ENCODE results near the gene EPHA3. TPM values are rescaled to one million over a fixed set of nuclear protein-coding genes. Genes with fewer than 3 reads are reported as not detected.

Gene EPHA3
- polyA plus RNA-seq, 1 donor from 2014 or later = 33.0 TPM

- H3K9me2 ChIP-seq (ENCODE audit: insufficient read depth, low read length) = no peaks in the 10 kb centered on the region
- peaks cover 50% of the 10 kb centered on the region for H3K79me2 ChIP-seq (replicated peaks; ENCODE audit: insufficient read depth, low read length)
- no peaks in the 10 kb centered on the region for H3F3A ChIP-seq (ENCODE audit: insufficient read depth, low read length, poor library complexity, severe bottlenecking)
- peak overlapping the region; percentile 52 for H3K27ac ChIP-seq (ENCODE audit: low read length)
- no peaks in the 10 kb centered on the region for H4K20me1 ChIP-seq (ENCODE audit: insufficient read depth)
- no peak overlapping the region for H2AFZ ChIP-seq (ENCODE audit: low read depth, low read length)
- no peaks in the 10 kb centered on the region for H3K27me3 ChIP-seq (ENCODE audit: insufficient read depth, low read depth, low read length)
- H3K9ac ChIP-seq (ENCODE audit: low read length) = peak overlapping the region; percentile 56
- H3K9me3 ChIP-seq (ENCODE audit: low read length) = no peaks in the 10 kb centered on the region
- TF ChIP-seq CTCF (IDR thresholded peaks at IDR 0.05; ENCODE audit: poor library complexity, severe bottlenecking) (peak; percentile 35), EZH2 (IDR thresholded peaks at IDR 0.05; ENCODE audit: borderline replicate concordance, insufficient read depth, low read length, poor library complexity, severe bottlenecking) (no peak), RAD21 (conservative IDR thresholded peaks at IDR 0.05) (peak; percentile 35), SMC3 (conservative IDR thresholded peaks at IDR 0.05; ENCODE audit: poor library complexity) (peak; percentile 54)
- peak overlapping the region; percentile 65 for H3K4me3 ChIP-seq (ENCODE audit: low read length)
- no peaks in the 10 kb centered on the region for H3K36me3 ChIP-seq (ENCODE audit: insufficient read depth, low read length)
- no peak overlapping the region for H3K4me2 ChIP-seq (ENCODE audit: low read length)
Observed at GRCh38 chr3:89114841-89115223, 7.4 kb downstream of the EPHA3 start.

GRCh38 chr3:89116476-89116875 lies 9.1 kb downstream of the EPHA3 start:
- Histone ChIP-seq H3K9me2 (ENCODE audit: insufficient read depth, low read length) (no peaks in the 10 kb centered on the region), H3K27ac (ENCODE audit: low read length) (no peak overlapping the region), H3K4me3 (ENCODE audit: low read length) (no peak overlapping the region), H4K20me1 (ENCODE audit: insufficient read depth) (no peaks in the 10 kb centered on the region), H3K27me3 (ENCODE audit: insufficient read depth, low read depth, low read length) (no peaks in the 10 kb centered on the region), H3K4me2 (ENCODE audit: low read length) (no peak overlapping the region), H3K36me3 (ENCODE audit: insufficient read depth, low read length) (no peaks in the 10 kb centered on the region), H3F3A (ENCODE audit: insufficient read depth, low read length, poor library complexity, severe bottlenecking) (no peaks in the 10 kb centered on the region), H3K79me2 (replicated peaks; ENCODE audit: insufficient read depth, low read length) (peaks cover 33% of the 10 kb centered on the region), H3K9ac (ENCODE audit: low read length) (no peak overlapping the region), H2AFZ (ENCODE audit: low read depth, low read length) (no peak overlapping the region), H3K9me3 (ENCODE audit: low read length) (no peaks in the 10 kb centered on the region)
- TF ChIP-seq SMC3 (conservative IDR thresholded peaks at IDR 0.05; ENCODE audit: poor library complexity) (no peak), RAD21 (conservative IDR thresholded peaks at IDR 0.05) (no peak), MXI1 (conservative IDR thresholded peaks at IDR 0.05; ENCODE audit: poor library complexity, severe bottlenecking) (no peak), EP300 (conservative IDR thresholded peaks at IDR 0.05; ENCODE audit: poor library complexity, severe bottlenecking) (no peak), REST (IDR thresholded peaks at IDR 0.05; ENCODE audit: borderline replicate concordance) (no peak), TAF1 (IDR thresholded peaks at IDR 0.05; ENCODE audit: low read depth) (no peak), EZH2 (IDR thresholded peaks at IDR 0.05; ENCODE audit: borderline replicate concordance, insufficient read depth, low read length, poor library complexity, severe bottlenecking) (no peak), POLR2AphosphoS5 (IDR thresholded peaks at IDR 0.05) (no peak), CTCF (IDR thresholded peaks at IDR 0.05; ENCODE audit: poor library complexity, severe bottlenecking) (no peak)
